Endodermal cell (in vitro differentiated cells): ENCODE measurements around the gene HES4. TPM values are rescaled to one million over a fixed set of nuclear protein-coding genes. Genes with fewer than 3 reads are reported as not detected.

Source experiments
- DNase-seq: peaks from one replicate; pipeline ENCODE4 v3.0.0-alpha.2; 2017
- H3K27ac ChIP-seq: 2 replicates; pipeline ENCODE4 v1.5.1; 2013; ENCODE audit warnings: mild to moderate bottlenecking, low read depth, low read length, moderate library complexity
- H3K27me3 ChIP-seq: 2 replicates; pipeline ENCODE4 v1.6.1; 2013; ENCODE audit warnings: mild to moderate bottlenecking, low read length, moderate library complexity; ENCODE audit not compliant: insufficient read depth, control insufficient read depth, poor library complexity, severe bottlenecking
- H3K36me3 ChIP-seq: 2 replicates; pipeline ENCODE4 v1.7.0; 2013; ENCODE audit warnings: mild to moderate bottlenecking, low read length, moderate library complexity; ENCODE audit not compliant: control insufficient read depth, insufficient read depth
- H3K4me1 ChIP-seq: one replicate; pipeline ENCODE4 v1.7.0; 2013; ENCODE audit warnings: low read length; ENCODE audit not compliant: control insufficient read depth, insufficient read depth
- H3K4me3 ChIP-seq: 2 replicates; pipeline ENCODE4 v1.5.1; 2013; ENCODE audit warnings: mild to moderate bottlenecking, low read length, moderate library complexity
- H3K9ac ChIP-seq: 2 replicates; pipeline ENCODE4 v1.6.1; 2013; ENCODE audit warnings: mild to moderate bottlenecking, low read length, moderate library complexity; ENCODE audit not compliant: poor library complexity, severe bottlenecking; ENCODE audit errors: extremely low read depth
- H3K9me3 ChIP-seq: 2 replicates; pipeline ENCODE4 v1.6.1; 2013; ENCODE audit warnings: mild to moderate bottlenecking, low read length, moderate library complexity; ENCODE audit not compliant: control insufficient read depth
- H3K27ac Mint-ChIP-seq: 2 replicates; pipeline ENCODE4 v1.8.0; 2020; ENCODE audit warnings: mixed read lengths
- H3K27me3 Mint-ChIP-seq: 2 replicates; pipeline ENCODE4 v1.8.0; 2021; ENCODE audit warnings: mild to moderate bottlenecking, mixed read lengths; ENCODE audit not compliant: insufficient read depth
- H3K36me3 Mint-ChIP-seq: 2 replicates; pipeline ENCODE4 v1.8.0; 2020; ENCODE audit warnings: low read depth, mixed read lengths
- H3K4me1 Mint-ChIP-seq: 2 replicates; pipeline ENCODE4 v1.8.0; 2020; ENCODE audit warnings: mixed read lengths
- H3K4me3 Mint-ChIP-seq: 2 replicates; pipeline ENCODE4 v1.8.0; 2020; ENCODE audit warnings: mild to moderate bottlenecking, moderate library complexity, mixed read lengths
- H3K9me3 Mint-ChIP-seq: 2 replicates; pipeline ENCODE4 v1.8.0; 2020; ENCODE audit warnings: mild to moderate bottlenecking, mixed read lengths
- CTCF ChIP-seq: fragments of 200-600 bp; sonication (generic); conservative IDR thresholded peaks from 2 replicates; pipeline ENCODE4 v1.5.0; 2021; ENCODE audit warnings: antibody characterized with exemption, mild to moderate bottlenecking
- WGBS, 2 experiments: methylation state at CpG; one replicate each; pipeline versions ENCODE4 v1.1.5 to v1.1.7; 2013; ENCODE audit warnings: missing lambda C conversion rate in 2 of 2, mixed read lengths in 1 of 2; ENCODE audit not compliant: insufficient coverage in 1 of 2, insufficient read length in 1 of 2; 5-methylcytosine and 5-hydroxymethylcytosine counted together
- total RNA-seq, 2 donors: library from RNA; stranded (reverse); fragmentation: NEBNext Ultra II Directional in 1 of 2; extraction: Animal tissue kit (Norgen Biotek cat#: 25700) in 1 of 2; gene quantifications; 2 replicates in 1 of 2; 3 replicates in 1 of 2; pipeline ENCODE4 v1.2.1, GENCODE V29; 2021

Gene HES4
- total RNA-seq, 2 donors from 2014 or later = 16.1 to 19.7 TPM

GRCh38 chr1:1000357-1001056 is 610 bp upstream of the HES4 start:
- Histone ChIP-seq H3K27me3 (peaks cover 16% of the 10 kb centered on the region), H3K36me3 (no peaks in the 10 kb centered on the region), H3K9ac (peak overlapping the region; percentile 95), H3K9me3 (no peaks in the 10 kb centered on the region), H3K27ac (peak overlapping the region; percentile 100), H3K4me3 (peak overlapping the region; percentile 81), H3K4me1 (peaks cover 16% of the 10 kb centered on the region)
- peak; percentile 91 for DNase-seq
- Mint-ChIP-seq H3K36me3 (no peaks in the 10 kb centered on the region), H3K9me3 (no peaks in the 10 kb centered on the region), H3K4me3 (peak overlapping the region; percentile 59), H3K27me3 (peaks cover 63% of the 10 kb centered on the region), H3K27ac (peak overlapping the region; percentile 96), H3K4me1 (peaks cover 21% of the 10 kb centered on the region)
- WGBS, 2 experiments = 2 to 4% methylated on average over 29 to 75 of the region's 75 CpGs
- no peak for TF ChIP-seq CTCF

GRCh38 chr1:998995-999724 is 737 bp downstream of the HES4 start:
- Histone ChIP-seq H3K27me3 (peaks cover 16% of the 10 kb centered on the region), H3K36me3 (no peaks in the 10 kb centered on the region), H3K9me3 (no peaks in the 10 kb centered on the region), H3K4me1 (peaks cover 8% of the 10 kb centered on the region), H3K9ac (peak overlapping the region; percentile 95), H3K27ac (peak overlapping the region; percentile 100), H3K4me3 (peak overlapping the region; percentile 81)
- WGBS, 2 experiments = 1% methylated on average over 31 to 86 of the region's 86 CpGs
- Mint-ChIP-seq H3K36me3 (no peaks in the 10 kb centered on the region), H3K4me1 (peaks cover 8% of the 10 kb centered on the region), H3K27me3 (peaks cover 72% of the 10 kb centered on the region), H3K27ac (no peak overlapping the region), H3K9me3 (no peaks in the 10 kb centered on the region), H3K4me3 (peak overlapping the region; percentile 59)
- TF ChIP-seq CTCF = peak; percentile 6
- DNase-seq = peak; percentile 79

- H3K36me3 ChIP-seq = no peaks in the 10 kb centered on the region
- H3K27ac ChIP-seq = peak overlapping the region; percentile 100
- TF ChIP-seq CTCF = peak; percentile 7
- Mint-ChIP-seq H3K4me1 (peaks cover 7% of the 10 kb centered on the region), H3K36me3 (no peaks in the 10 kb centered on the region), H3K27me3 (peaks cover 72% of the 10 kb centered on the region), H3K4me3 (peak overlapping the region; percentile 59), H3K27ac (no peak overlapping the region), H3K9me3 (no peaks in the 10 kb centered on the region)
- no peaks in the 10 kb centered on the region for H3K9me3 ChIP-seq
- H3K4me3 ChIP-seq = peak overlapping the region; percentile 81
- 0% methylated on average over 3 to 25 of the region's 27 CpGs for WGBS, 2 experiments
- H3K9ac ChIP-seq = peak overlapping the region; percentile 95
- H3K4me1 ChIP-seq = peaks cover 6% of the 10 kb centered on the region
- DNase-seq = no peak
- H3K27me3 ChIP-seq = peaks cover 16% of the 10 kb centered on the region
These were observed 1.2 kb downstream of the HES4 start for GRCh38 chr1:998745-998994.
